NCI-H526 (cell line): ENCODE data around the gene RACGAP1.
A peak's percentile ranks its signal among the peaks of the same experiment; 100 is the strongest.

Experiments
- DNase-seq, 2 experiments: peaks; one replicate each; lab custom pipeline; 2025; lab: John Stamatoyannopoulos, UW

Gene RACGAP1

GRCh38 chr12:50056639-50056976 lies 31.3 kb upstream of the RACGAP1 start:
- no peak for DNase-seq

DNA sequence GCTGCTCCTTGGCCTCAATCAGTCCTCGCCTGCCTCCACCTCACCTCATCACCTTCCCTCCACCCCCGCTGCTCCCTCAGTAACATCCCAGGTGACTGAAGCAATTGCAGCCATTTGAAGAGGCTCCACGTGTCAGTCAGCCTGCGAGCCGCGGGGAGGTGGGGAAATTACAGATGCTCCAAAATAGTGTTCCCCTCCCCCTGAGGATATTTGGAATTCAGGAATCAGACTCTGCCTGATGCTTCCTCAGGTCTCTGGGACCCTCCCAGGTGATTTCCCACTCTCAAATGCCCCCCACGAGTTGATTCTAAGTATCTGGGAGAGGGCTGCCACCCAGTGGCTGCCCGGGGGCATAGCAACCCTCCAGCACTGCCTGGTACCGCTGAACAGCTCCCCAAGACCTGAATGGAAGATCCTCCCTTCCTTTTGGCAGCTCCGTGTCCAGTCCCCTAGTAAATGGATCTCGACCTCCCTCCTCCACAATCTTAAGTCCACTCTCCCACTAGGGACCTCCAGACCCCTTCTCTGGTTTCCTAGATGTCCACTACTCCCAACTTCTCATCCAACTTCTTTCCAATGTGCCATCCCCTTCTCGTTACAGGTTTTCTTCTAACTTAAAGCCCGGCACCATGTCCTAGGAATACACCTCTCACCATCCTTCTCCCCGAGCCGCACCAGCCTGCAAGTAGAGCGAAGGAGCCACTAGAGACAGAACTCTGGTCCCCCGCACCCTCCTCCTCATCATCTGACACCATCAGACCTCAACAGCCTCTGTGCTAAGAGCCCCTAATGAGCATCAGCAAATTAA lies 30.7 kb upstream of the RACGAP1 start:
- DNase-seq, result peak; percentile 41 to 76

DNA sequence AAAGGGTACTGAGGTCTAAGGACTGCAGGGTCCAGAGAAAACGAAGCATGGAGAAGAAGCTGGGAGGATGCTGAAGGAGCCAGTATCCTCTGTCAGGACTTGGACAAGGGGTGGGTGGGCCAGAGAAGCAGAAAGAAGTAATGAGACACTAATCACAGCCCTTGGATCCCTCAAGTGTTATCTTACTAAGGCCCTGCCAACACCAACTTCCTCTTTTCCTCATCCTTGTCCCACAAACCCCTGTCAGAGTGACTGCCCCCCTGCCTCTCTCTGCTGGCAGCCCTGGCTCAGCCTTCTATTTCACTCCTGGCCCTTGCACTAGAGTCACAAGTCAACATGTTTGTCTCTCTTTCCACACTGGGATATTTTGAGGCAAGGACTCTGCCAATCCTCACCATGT lies 28.3 kb upstream of the RACGAP1 start:
- DNase-seq, result no peak

- DNase-seq, result no peak
Measured at GRCh38 chr12:50052964-50053363, 27.7 kb upstream of the RACGAP1 start.

- DNase-seq, result no peak
Measured at GRCh38 chr12:50052544-50052943, 27.2 kb upstream of the RACGAP1 start.

GRCh38 chr12:50051101-50051806 lies 26.0 kb upstream of the RACGAP1 start:
- DNase-seq, result no peak

- DNase-seq, result peak; percentile 39 to 77
Measured at GRCh38 chr12:50050410-50051098, 25.3 kb upstream of the RACGAP1 start.

DNA sequence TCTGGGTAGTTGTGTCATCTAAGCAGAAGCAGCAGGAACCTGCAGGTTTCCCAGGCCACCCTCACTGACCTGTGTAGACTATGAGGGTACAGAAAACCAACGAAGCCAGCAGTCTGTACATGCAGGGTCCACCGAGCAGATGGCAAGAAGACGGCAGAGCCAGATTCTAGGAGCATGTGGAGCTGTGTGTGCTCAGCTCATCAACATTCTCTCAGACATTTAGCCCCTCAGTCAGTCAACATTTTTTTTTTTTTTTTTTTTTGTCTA lies 24.8 kb upstream of the RACGAP1 start:
- DNase-seq, result no peak

- no peak for DNase-seq
Measured at GRCh38 chr12:50049254-50050118, 24.2 kb upstream of the RACGAP1 start.

DNA sequence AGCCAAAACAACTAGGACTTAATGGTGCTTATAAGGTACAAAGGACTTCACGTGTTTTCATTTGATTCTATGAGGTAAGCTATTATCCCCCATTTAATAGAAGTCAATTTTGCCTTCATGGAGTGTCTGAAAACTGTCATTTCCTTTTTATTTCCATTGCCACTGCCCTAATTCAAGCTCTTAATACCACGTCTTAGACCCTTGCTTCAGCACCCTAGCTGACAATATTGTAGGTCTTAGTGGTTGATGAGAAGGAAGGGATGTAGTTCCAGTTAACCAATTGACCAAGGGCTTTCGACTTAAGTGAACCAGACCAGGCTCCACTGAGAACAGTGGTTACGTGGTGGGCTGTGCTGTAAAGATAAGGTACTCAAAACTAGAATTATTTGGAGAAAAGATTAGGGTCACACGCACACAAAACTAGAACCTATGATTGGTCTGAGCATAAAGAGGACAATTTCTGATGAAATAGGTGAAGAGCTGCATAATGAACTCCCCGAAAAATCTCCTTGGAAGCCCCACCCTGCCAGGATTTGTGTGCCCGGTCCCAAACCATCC lies 22.5 kb upstream of the RACGAP1 start:
- no peak for DNase-seq

DNA sequence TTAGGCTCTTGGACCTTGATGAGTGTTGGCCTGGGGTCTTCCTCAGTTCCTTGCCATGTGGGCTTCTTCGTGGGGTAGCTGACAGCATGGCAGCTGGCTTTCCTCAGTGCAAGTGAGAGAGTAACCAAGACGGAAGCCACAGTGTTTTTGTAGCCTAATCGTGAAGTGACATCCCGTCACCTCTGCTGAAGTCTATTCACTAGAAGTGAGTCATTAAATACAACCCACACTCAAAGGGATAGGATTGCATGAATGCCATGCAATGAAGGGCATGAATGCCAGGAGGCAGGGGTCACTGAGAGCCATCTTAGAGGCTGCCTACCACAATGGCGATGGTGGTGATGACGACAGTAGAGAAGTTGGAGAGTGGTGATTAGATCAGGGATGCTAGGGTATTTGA lies 18.6 kb upstream of the RACGAP1 start:
- DNase-seq, result no peak

- no peak for DNase-seq
Measured at GRCh38 chr12:50043308-50043707, 18.0 kb upstream of the RACGAP1 start.

DNA sequence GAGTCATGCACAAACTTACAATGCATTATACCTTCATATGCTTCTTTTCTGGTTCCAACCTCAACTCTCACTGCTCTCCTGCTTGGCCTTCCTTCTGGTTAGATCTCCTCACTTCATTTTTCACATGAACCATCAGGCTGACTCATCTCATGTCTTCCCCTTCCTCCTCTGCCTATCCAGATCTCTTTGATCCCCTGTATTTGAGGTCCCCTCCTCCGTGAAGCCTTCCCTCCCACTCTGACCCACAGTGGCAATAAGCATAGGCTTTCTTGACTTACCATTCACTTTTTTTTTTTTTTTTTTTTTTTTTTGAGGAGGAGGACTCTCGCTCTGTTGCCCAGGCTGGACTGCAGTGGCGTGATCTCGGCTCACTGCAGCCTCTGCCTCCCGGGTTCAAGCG lies 17.4 kb upstream of the RACGAP1 start:
- DNase-seq, result no peak

- no peak for DNase-seq
Measured at GRCh38 chr12:50041962-50042361, 16.7 kb upstream of the RACGAP1 start.

- DNase-seq, result no peak
Measured at GRCh38 chr12:50041062-50041860, 16.0 kb upstream of the RACGAP1 start.

GRCh38 chr12:50040657-50041056 lies 15.4 kb upstream of the RACGAP1 start:
- DNase-seq, result no peak

GRCh38 chr12:50039151-50039835 lies 14.0 kb upstream of the RACGAP1 start:
- peak; percentile 48 to 87 for DNase-seq

DNA sequence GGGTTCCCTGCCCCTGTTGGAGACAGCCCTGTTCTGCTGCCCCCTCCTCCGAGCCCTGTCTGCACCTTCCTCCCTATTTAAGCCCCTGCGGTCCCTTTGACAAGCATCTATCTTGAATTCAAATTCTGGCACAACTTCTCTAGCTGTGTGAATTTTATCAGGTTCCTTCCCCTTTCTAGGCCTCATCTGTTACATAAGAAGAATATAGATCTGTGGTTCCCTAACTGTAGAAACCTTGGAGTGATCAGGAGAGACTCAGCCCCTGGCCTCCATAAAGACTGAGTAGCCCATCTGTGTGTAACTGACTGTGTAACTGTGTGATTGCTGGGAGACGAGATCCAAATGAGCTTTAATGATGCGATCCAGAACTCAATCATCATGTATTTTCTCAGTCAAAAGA lies 13.0 kb upstream of the RACGAP1 start:
- DNase-seq, result no peak

DNA sequence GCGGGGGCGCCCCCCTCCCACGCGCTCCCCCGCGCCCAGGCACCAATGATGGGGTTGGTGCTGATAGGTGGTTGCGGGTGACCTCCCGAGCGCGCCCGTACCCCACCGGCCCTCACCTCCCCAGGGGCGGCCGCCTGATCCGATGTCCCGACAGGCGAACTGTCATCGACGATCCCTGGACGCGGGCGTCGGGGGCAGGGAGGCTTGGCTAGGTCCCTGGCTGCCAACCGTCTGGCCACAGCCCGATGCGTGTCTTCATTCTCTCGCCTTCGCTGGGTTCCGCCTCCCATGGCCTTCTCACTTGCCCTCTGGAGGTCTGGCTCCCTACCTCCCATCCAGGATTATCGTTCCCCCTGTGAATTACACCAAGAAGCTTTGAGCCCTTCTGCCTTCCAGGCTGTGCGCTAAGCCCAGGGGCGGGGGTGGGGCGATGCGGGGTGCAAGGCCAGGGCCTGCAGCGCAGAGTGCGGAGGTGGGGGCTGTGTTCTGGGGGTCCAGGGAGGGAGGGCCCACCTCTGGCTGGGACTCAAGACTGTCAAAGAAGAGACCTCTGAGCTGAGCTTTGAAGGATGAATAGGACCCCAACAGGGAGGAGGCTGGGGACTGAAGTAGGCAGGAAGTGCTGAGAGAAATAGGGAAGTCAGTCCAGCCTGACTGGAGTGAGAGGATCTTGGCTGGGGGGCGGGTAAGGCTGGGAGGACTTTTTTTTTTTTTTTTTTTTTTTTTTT lies 7.7 kb upstream of the RACGAP1 start:
- DNase-seq, result no peak

DNA sequence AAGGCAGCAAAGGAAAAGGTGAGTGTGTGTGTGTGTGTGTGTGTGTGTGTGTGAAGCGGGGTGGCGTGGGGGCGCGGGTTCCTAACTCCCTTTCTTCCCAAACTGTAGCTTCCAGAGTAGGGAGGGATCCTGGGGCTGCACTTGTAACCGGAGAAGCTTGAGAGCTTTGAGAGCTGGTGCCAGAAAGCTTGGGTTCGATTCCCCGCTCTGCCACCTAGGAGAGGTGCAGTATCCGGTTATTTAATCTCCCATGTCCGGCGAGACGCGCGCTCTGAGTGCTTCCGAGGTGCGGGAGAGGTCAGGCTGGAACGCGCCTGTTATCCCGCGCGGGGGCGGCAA lies 7.2 kb upstream of the RACGAP1 start:
- DNase-seq, result no peak
